Calu3 (cell line): Measurements from ENCODE around the gene STK38. TPM values are rescaled to one million over a fixed set of nuclear protein-coding genes. Genes with fewer than 3 reads are reported as not detected.

ENCODE experiments used
- BruUV-seq: library from RNA; stranded (reverse); fragments of 400-500 nt; replicated peaks from 2 replicates; lab custom pipeline; 2021; lab: Mats Ljungman, UMichigan
- CTCF ChIA-PET: fragments of 300-600 bp; sonication (Branson Sonifier 250); formaldehyde crosslinking; loops from one replicate; lab custom pipeline; 2022; ENCODE audit warnings: antibody characterized with exemption; lab: Charles Lee
- DNase-seq: peaks from one replicate; pipeline ENCODE4 v3.0.0; 2022
- H3K27ac Mint-ChIP-seq: one replicate; pipeline ENCODE4 v1.8.0; 2022; ENCODE audit warnings: mixed read lengths; ENCODE audit not compliant: unreplicated experiment
- H3K27me3 Mint-ChIP-seq: one replicate; pipeline ENCODE4 v1.8.0; 2022; ENCODE audit warnings: mixed read lengths; ENCODE audit not compliant: unreplicated experiment
- H3K36me3 Mint-ChIP-seq: one replicate; pipeline ENCODE4 v1.8.0; 2022; ENCODE audit warnings: mild to moderate bottlenecking, moderate library complexity, mixed read lengths; ENCODE audit not compliant: insufficient read depth, unreplicated experiment
- H3K4me1 Mint-ChIP-seq: one replicate; pipeline ENCODE4 v1.8.0; 2022; ENCODE audit warnings: mild to moderate bottlenecking, low read depth, mixed read lengths; ENCODE audit not compliant: unreplicated experiment
- H3K4me3 Mint-ChIP-seq: one replicate; pipeline ENCODE4 v1.8.0; 2022; ENCODE audit warnings: mild to moderate bottlenecking, low read depth, moderate library complexity, mixed read lengths; ENCODE audit not compliant: unreplicated experiment
- H3K9me3 Mint-ChIP-seq: one replicate; pipeline ENCODE4 v1.8.0; 2022; ENCODE audit warnings: low read depth, mixed read lengths; ENCODE audit not compliant: unreplicated experiment
- intact Hi-C: fragments of 100-400 bp; cut with micrococcal nuclease; formaldehyde crosslinking; loops from one replicate; pipeline ENCODE4 v1.10.0; 2022; ENCODE audit not compliant: unreplicated experiment
- total RNA-seq: library from RNA; stranded (reverse); gene quantifications from 2 replicates; pipeline ENCODE4 v1.2.3, GENCODE V29; 2022
- TF ChIP-seq, protein P1 (sequence below): fragments of 200-600 bp; IDR thresholded peaks from one replicate; pipeline ENCODE4 v1.8.0; 2022; ENCODE audit warnings: antibody characterized with exemption; ENCODE audit not compliant: unreplicated experiment

The STK38 gene
- total RNA-seq, 1 experiment from 2014 or later, result 70.3 TPM

DNA sequence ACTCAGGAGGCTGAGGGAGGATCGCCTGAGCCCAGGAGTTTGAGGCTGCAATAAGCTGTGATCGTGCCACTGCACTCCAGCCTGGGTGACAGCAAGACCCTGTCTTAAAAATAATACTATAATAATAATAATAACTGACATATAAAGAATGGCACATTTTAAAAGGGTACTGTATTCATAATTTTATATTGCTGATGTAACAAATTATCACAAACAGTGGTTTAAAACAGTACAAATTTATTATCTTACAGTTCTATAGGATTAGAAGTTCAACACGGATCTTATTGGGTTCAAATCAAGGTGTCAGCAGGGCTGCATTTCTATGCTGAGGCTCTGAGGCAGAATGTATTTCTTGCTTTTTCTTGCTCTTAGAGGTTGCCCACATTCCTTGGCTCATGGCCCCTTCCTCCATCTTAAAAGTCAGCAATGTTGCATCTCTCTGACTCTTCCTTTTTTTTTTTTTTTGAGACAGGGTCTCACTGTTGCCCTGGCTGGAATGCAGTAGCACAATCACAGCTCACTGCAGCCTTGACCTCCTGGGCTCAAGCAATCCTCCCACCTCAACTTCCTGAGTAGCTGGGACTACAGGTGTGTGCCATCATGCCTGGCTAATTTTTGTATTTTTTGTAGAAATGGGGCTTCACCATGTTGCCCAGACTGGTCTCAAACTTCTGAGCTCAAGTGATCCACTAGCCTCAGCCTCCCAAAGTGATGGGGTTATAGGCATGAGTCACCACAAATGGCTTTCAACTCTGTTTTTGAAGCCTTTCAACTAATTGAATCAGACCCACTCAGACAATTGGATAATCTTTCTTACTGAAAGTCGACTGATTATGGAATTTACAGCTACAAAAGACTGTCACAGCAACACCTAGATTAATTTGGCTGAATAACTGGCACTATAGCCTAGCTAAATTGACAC is 24.1 kb upstream of the STK38 start:
- CTCF ChIA-PET, result interaction anchor here (0.6 to 0.7 kb wide), 3 partner anchors 40 to 1286 kb away, joined by 3 to 5 read pairs (median 4); no protein-coding TSS in a partner anchor
- intact Hi-C loops, result no loop called here

DNA sequence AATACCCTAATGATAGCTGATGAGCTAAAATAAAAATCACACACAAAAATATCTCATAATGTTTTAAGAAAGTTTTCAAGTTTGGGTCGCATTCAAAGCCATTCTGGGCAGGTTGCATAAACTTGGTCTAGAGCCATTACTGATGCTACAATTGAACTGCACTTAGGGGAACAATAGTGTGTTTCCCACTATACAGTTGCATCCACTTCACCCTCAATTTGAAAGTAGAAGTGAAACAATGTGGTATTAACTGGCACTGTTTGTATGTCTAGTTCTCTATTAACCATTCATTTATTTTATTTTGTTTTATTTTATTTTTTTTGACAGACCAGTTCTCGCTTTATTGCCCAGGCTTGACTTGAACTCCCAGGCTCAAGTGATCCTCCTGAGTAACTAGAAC is 23.0 kb upstream of the STK38 start:
- TF ChIP-seq, protein P1, sequence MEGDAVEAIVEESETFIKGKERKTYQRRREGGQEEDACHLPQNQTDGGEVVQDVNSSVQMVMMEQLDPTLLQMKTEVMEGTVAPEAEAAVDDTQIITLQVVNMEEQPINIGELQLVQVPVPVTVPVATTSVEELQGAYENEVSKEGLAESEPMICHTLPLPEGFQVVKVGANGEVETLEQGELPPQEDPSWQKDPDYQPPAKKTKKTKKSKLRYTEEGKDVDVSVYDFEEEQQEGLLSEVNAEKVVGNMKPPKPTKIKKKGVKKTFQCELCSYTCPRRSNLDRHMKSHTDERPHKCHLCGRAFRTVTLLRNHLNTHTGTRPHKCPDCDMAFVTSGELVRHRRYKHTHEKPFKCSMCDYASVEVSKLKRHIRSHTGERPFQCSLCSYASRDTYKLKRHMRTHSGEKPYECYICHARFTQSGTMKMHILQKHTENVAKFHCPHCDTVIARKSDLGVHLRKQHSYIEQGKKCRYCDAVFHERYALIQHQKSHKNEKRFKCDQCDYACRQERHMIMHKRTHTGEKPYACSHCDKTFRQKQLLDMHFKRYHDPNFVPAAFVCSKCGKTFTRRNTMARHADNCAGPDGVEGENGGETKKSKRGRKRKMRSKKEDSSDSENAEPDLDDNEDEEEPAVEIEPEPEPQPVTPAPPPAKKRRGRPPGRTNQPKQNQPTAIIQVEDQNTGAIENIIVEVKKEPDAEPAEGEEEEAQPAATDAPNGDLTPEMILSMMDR, result no peak
- H3K4me3 Mint-ChIP-seq, result no peak overlapping the region
- H3K27ac Mint-ChIP-seq, result no peak overlapping the region
- H3K9me3 Mint-ChIP-seq, result no peaks in the 10 kb centered on the region
- no peak for DNase-seq
- CTCF ChIA-PET, result interaction anchor here (0.7 kb wide), 1 partner anchor 25 kb away, joined by 5 read pairs; no protein-coding TSS in a partner anchor
- no peaks in the 10 kb centered on the region for H3K27me3 Mint-ChIP-seq
- H3K36me3 Mint-ChIP-seq, result peaks cover 7% of the 10 kb centered on the region
- intact Hi-C loops, result no loop called here
- no peaks in the 10 kb centered on the region for H3K4me1 Mint-ChIP-seq
- no TSS peak for BruUV-seq

More for the DNA sequence above, 24.1 kb upstream of the STK38 start:
- no peak for DNase-seq
- H3K36me3 Mint-ChIP-seq, result peaks cover 7% of the 10 kb centered on the region
- no peak overlapping the region for H3K27ac Mint-ChIP-seq
- BruUV-seq, result no TSS peak
- H3K27me3 Mint-ChIP-seq, result no peaks in the 10 kb centered on the region
- no peak overlapping the region for H3K4me3 Mint-ChIP-seq
- TF ChIP-seq, protein P1, result no peak
- H3K9me3 Mint-ChIP-seq, result no peaks in the 10 kb centered on the region
- peaks cover 3% of the 10 kb centered on the region for H3K4me1 Mint-ChIP-seq

DNA sequence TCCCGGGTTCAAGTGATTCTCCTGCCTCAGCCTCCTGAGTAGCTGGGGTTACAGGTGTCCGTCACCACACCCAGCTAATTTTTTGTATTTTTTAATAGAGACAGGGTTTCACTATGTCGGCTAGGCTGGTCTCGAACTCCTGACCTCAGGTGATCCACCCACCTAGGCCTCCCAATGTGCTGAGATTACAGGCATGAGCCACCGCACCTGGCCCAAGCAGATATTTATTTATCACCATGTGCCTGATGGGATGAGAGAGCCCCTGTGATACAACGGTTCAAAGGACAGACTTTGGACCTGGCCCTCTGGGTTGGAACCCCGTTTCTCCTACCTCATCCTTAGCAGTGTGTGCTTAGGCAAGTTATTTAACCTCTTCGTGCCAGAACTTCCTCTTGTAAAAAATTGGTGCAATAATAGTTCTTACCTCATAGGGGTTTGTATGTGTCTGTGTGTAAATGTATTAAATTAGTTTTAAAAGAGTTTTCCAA is 19.2 kb upstream of the STK38 start:
- H3K36me3 Mint-ChIP-seq, result no peaks in the 10 kb centered on the region
- TF ChIP-seq, protein P1, result no peak
- no TSS peak for BruUV-seq
- H3K4me1 Mint-ChIP-seq, result peaks cover 13% of the 10 kb centered on the region
- H3K4me3 Mint-ChIP-seq, result no peak overlapping the region
- H3K27me3 Mint-ChIP-seq, result no peaks in the 10 kb centered on the region
- no peak overlapping the region for H3K27ac Mint-ChIP-seq
- peaks cover 3% of the 10 kb centered on the region for H3K9me3 Mint-ChIP-seq
- DNase-seq, result no peak
- intact Hi-C loops, result no loop called here
- CTCF ChIA-PET, result no interaction called here

DNA sequence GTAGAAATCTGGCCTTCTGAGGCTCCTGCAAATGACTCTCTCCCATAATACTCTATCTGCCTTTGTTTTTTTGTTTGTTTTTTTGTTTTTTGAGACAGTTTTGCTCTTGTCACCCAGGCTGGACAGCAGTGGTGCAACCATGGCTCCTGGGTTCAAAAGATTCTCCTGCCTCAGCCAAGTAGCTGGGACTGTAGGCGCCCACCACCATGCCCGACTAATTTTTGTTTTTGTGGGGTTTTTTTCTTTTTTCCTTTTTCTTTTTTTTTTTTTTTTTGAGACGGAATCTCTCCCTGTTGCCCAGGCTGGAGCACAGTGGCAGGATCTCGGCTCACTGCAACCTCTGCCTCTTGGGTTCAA is 16.6 kb upstream of the STK38 start:
- peaks cover 13% of the 10 kb centered on the region for H3K4me1 Mint-ChIP-seq
- no peak for DNase-seq
- H3K4me3 Mint-ChIP-seq, result no peak overlapping the region
- CTCF ChIA-PET, result interaction anchor here (0.9 kb wide), 1 partner anchor 19 kb away, joined by 3 read pairs; no protein-coding TSS in a partner anchor
- intact Hi-C loops, result no loop called here
- TF ChIP-seq, protein P1, result no peak
- no peaks in the 10 kb centered on the region for H3K36me3 Mint-ChIP-seq
- no peaks in the 10 kb centered on the region for H3K27me3 Mint-ChIP-seq
- BruUV-seq, result no TSS peak
- H3K9me3 Mint-ChIP-seq, result peaks cover 3% of the 10 kb centered on the region
- H3K27ac Mint-ChIP-seq, result no peak overlapping the region
